ENCODE data around the gene ATP13A4. TPM values are rescaled to one million over a fixed set of nuclear protein-coding genes. Genes with fewer than 3 reads are reported as not detected.
A peak's percentile ranks its signal among the peaks of the same experiment; 100 is the strongest.

ATP13A4 gene
- total RNA-seq, 1 donor from 2014 or later = 6.8 TPM

DNA sequence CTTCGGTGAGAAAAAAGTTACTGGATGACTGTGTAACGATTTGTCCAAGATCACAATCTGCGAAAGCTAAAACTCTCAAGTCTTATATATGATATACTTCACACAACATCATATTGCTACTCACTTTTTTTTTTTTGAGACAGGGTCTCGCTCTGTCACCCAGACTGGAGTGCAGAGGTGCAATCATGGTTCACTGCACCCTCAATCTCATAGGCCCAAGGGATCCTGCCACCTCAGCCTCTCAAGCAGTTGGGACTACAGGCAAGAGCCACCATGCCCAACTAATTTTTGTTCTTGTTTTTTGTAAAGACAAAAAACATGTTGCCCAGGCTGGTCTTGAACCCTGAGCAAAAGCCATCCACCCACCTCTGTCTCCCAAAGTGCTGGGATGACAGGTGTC is 5.4 kb upstream of the ATP13A4 start:
- no peaks in the 10 kb centered on the region for H3K36me3 Mint-ChIP-seq (ENCODE audit: insufficient read depth)
- no peak overlapping the region for H3K27ac Mint-ChIP-seq
- no peaks in the 10 kb centered on the region for H3K27me3 Mint-ChIP-seq
- no peak overlapping the region for H3K4me3 Mint-ChIP-seq (ENCODE audit: low read depth)
- H3K4me1 Mint-ChIP-seq (ENCODE audit: low read depth) = peaks cover 14% of the 10 kb centered on the region
- no peak for DNase-seq (ENCODE audit: low spot score, unreplicated experiment)
- TF ChIP-seq, protein P1, sequence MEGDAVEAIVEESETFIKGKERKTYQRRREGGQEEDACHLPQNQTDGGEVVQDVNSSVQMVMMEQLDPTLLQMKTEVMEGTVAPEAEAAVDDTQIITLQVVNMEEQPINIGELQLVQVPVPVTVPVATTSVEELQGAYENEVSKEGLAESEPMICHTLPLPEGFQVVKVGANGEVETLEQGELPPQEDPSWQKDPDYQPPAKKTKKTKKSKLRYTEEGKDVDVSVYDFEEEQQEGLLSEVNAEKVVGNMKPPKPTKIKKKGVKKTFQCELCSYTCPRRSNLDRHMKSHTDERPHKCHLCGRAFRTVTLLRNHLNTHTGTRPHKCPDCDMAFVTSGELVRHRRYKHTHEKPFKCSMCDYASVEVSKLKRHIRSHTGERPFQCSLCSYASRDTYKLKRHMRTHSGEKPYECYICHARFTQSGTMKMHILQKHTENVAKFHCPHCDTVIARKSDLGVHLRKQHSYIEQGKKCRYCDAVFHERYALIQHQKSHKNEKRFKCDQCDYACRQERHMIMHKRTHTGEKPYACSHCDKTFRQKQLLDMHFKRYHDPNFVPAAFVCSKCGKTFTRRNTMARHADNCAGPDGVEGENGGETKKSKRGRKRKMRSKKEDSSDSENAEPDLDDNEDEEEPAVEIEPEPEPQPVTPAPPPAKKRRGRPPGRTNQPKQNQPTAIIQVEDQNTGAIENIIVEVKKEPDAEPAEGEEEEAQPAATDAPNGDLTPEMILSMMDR (IDR thresholded peaks at IDR 0.05; ENCODE audit: unreplicated experiment) = no peak
- H3K9me3 Mint-ChIP-seq (ENCODE audit: low read depth) = no peaks in the 10 kb centered on the region

DNA sequence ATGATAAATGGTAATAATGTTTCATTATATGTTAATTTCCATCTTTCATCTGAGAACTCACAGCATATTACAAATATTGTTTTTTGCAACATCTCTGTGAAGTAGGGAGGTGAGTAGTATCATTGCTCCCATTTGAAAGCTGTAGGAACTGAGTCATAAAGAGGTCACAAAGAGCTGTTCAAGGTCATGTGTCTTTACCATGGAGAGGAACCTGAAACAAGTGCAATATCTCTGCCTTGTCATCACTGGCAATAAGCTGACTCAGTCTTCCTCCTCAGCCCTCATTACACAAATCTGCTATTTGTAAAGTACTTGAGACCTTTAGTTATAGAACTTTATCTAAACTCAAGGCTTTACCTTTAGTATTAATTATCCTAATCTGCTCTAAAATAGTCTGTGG is 4.4 kb upstream of the ATP13A4 start:
- H3K4me3 Mint-ChIP-seq (ENCODE audit: low read depth) = no peak overlapping the region
- H3K4me1 Mint-ChIP-seq (ENCODE audit: low read depth) = peaks cover 24% of the 10 kb centered on the region
- no peak for DNase-seq (ENCODE audit: low spot score, unreplicated experiment)
- TF ChIP-seq, protein P1 (IDR thresholded peaks at IDR 0.05; ENCODE audit: unreplicated experiment) = no peak
- no peaks in the 10 kb centered on the region for H3K36me3 Mint-ChIP-seq (ENCODE audit: insufficient read depth)
- H3K27me3 Mint-ChIP-seq = no peaks in the 10 kb centered on the region
- H3K27ac Mint-ChIP-seq = no peak overlapping the region
- no peaks in the 10 kb centered on the region for H3K9me3 Mint-ChIP-seq (ENCODE audit: low read depth)

DNA sequence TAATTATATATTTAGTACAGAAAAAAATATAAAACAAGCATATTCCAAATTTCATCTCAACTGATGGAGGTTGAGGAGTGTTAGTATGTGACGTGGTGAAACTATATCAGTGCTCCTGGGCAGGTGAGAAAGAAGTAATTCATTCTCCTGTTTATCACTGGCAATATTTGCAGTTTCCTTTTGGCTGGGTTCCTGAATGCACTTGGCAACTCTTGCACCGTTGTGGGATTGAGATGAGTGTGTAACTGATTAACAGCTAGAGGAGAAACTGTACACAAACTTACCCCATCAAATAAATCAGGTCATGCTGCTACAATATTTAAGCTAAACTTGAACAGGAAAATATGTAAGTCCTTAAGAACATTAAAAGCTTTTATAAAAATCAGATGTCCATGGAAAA is 2.1 kb upstream of the ATP13A4 start:
- Mint-ChIP-seq H3K27ac (no peak overlapping the region), H3K9me3 (ENCODE audit: low read depth) (no peaks in the 10 kb centered on the region), H3K27me3 (no peaks in the 10 kb centered on the region), H3K4me1 (ENCODE audit: low read depth) (peaks cover 40% of the 10 kb centered on the region), H3K36me3 (ENCODE audit: insufficient read depth) (no peaks in the 10 kb centered on the region), H3K4me3 (ENCODE audit: low read depth) (no peak overlapping the region)
- TF ChIP-seq, protein P1 (IDR thresholded peaks at IDR 0.05; ENCODE audit: unreplicated experiment) = no peak
- DNase-seq (ENCODE audit: low spot score, unreplicated experiment) = no peak

DNA sequence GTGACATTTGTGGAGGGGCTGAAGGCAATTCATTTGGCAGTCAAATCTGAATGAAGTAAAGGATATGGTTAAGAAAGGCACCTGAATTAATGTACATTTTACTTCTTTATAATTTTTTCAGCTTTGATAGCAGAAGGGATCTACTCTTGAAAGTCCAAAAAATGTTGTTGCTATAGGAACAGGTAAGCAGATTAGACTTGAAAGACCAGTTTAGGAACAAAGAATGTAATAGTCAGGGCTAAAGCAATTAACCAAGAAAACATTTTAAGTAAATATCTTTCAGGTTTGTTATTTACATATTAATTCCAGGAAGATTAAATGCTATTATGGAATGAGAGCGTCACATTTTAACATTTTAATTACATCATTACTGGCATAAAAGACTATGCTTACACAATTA is 1.1 kb downstream of the ATP13A4 start:
- DNase-seq (ENCODE audit: low spot score, unreplicated experiment) = no peak
- Mint-ChIP-seq H3K9me3 (ENCODE audit: low read depth) (no peaks in the 10 kb centered on the region), H3K4me1 (ENCODE audit: low read depth) (peaks cover 42% of the 10 kb centered on the region), H3K27ac (no peak overlapping the region), H3K36me3 (ENCODE audit: insufficient read depth) (peaks cover 1% of the 10 kb centered on the region), H3K27me3 (no peaks in the 10 kb centered on the region), H3K4me3 (ENCODE audit: low read depth) (peak overlapping the region; percentile 68)
- TF ChIP-seq, protein P1 (IDR thresholded peaks at IDR 0.05; ENCODE audit: unreplicated experiment) = no peak

DNA sequence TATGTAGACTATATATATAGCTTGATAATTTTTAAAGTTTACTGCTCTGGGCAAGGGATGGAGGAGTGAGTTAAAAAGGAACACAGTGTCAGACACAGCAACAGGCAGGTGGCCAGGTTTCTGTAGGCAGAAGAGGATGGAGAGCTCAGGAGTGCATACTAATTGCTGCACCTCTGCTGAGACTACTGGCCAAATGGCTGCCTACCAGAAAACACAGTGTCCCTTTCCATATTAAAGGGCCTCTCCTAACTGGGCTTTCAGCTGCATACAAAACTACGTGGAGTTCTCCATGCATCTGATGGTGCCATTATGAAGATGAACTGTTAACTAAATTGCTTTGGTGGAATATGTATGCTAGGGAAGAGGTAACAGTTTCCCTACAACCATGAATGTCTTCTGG is 1.8 kb downstream of the ATP13A4 start:
- Mint-ChIP-seq H3K4me1 (ENCODE audit: low read depth) (peaks cover 42% of the 10 kb centered on the region), H3K4me3 (ENCODE audit: low read depth) (peak overlapping the region; percentile 68), H3K27ac (peak overlapping the region; percentile 81), H3K9me3 (ENCODE audit: low read depth) (no peaks in the 10 kb centered on the region), H3K36me3 (ENCODE audit: insufficient read depth) (peaks cover 1% of the 10 kb centered on the region), H3K27me3 (no peaks in the 10 kb centered on the region)
- TF ChIP-seq, protein P1 (IDR thresholded peaks at IDR 0.05; ENCODE audit: unreplicated experiment) = no peak
- DNase-seq (ENCODE audit: low spot score, unreplicated experiment) = no peak

All from progenitor cell of endocrine pancreas (in vitro differentiated cells).